GM12872 (cell line): ENCODE measurements around the gene TACC3.

ENCODE experiments used
- TF ChIP-seq, protein P1 (sequence below): IDR thresholded peaks from 3 replicates; pipeline ENCODE4 v1.5.1; 2011; ENCODE audit warnings: low read depth, mild to moderate bottlenecking, low read length, moderate library complexity; ENCODE audit not compliant: insufficient read depth

TACC3 gene

DNA sequence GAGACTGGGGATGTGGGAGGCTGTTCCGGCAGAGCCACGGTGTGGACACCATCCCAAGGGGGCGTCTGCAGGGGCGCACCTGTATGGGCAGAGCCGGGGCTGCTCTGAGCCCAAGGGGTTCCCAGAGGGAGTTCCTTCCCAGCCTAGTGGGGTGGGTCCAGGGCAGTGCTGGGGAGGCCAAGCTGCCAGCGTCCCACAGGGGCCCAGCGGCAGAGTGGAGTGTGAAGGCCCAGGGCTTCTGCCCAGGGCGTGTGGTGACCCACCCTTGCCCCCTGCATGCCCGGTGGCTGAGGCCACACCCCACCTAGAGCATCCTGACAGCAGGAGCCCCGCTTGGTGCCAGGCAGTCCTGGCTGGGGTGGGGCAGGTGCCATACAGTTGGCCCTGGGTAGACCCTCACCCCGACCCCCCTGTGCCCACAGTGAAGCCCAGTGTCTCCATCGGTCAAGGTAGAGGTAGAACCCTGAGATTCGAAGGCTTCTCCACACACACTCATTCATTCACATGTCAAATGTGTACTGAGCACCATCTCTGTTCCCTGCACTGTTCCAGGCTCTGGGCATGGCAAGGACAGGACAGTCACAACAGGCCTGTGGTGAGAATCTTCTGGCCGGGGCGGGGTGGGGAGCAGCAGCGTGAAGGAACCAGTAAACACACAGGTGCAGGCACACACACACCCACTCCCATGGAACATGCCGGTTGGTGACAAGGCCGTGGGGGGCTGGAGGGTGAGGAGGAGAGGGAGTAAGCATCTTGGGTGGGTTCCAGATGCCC, 29.2 kb downstream of the TACC3 start:
- TF ChIP-seq, protein P1, sequence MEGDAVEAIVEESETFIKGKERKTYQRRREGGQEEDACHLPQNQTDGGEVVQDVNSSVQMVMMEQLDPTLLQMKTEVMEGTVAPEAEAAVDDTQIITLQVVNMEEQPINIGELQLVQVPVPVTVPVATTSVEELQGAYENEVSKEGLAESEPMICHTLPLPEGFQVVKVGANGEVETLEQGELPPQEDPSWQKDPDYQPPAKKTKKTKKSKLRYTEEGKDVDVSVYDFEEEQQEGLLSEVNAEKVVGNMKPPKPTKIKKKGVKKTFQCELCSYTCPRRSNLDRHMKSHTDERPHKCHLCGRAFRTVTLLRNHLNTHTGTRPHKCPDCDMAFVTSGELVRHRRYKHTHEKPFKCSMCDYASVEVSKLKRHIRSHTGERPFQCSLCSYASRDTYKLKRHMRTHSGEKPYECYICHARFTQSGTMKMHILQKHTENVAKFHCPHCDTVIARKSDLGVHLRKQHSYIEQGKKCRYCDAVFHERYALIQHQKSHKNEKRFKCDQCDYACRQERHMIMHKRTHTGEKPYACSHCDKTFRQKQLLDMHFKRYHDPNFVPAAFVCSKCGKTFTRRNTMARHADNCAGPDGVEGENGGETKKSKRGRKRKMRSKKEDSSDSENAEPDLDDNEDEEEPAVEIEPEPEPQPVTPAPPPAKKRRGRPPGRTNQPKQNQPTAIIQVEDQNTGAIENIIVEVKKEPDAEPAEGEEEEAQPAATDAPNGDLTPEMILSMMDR, result no peak

DNA sequence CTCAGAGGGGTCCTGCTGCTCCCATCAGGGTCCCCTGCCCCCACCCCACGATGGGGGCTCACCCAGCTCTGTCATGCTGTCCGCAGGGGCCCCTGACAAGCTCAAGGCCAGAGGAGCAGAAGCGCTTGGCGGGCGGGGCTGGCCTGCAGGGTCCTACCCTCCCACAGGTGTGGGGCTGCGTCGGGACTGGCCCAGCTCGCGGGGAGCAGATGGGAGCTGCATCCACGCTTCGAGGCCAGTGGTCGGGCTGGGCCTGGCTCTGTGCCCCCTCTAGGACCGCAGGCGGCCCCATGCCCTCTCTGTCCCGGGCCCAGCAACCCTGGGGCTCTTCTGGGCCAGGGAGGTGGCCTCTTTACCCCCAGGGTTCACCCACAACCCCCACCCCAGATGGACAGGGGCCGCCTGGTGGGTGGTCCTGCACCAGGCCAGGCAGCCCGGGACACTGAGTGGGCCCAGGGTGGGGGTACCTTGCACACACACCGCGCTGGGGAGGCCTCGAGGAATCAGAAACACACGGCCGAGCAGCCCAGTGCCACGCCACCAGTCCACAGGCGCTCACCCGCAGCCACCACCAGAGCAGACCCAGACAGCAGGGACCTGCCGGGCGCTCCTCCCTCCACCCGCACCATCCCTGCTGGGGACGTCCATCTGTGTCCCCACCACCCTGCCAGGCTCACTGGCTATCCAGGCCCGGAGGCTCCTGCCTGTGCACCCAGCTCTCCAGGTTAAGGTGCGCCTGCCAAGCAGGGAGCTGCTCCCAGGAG, 30.0 kb downstream of the TACC3 start:
- TF ChIP-seq, protein P1, result no peak

DNA sequence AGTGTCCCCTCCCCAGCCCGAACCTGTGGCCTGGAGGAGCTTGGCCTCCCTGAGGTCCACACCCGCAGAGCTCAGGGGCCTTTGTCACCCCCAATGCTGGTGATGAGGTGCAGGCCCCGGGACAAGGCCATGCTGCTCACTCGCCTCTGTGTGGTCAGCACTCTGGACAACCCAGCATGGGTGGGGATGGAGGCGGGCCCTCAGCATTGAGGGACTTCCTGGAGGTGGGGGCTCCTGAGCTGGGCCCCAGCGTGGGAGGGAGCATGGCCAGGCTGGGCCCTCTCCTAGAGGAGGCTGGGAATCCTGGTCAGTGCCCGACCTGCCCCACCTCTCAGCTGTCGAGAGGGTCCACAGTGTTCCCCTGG, 30.6 kb downstream of the TACC3 start:
- TF ChIP-seq, protein P1, result no peak

DNA sequence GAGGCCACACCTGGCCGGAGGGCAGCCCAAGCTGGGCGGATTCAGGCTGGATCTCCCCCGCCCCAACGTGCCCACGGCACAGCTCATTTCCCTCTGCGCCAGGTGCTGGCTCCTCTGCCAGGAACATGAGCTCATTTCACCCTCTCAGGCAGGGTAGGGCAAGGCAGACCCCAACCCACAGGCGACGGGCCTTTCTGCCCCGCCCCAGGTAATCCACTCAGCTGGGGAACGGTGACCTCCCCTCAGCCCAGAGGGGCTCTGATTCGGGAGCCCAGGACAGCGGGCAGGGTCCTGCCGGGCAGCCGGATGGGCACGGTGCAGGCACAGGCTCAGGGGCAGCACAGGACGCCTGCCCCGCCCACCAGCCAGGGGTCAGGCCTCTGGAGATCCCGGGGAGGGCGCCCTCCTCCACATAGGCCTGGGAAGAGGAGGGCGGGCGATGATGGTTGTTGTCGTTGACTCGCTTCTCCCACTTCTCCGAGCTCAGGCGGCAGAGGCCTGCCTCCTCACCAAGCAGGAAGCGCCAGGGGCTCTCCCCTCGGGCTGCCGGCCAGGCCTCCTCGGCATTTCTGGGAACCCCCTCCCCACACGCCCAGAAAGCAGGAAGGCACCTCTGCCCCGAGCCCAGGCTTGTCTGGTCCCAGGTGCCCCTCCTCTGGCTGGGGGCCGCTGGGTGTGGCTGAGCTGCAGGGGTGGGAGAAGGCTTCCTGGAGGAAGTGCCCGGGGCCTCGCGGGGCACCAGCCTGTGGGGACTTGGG, 31.1 kb downstream of the TACC3 start:
- TF ChIP-seq, protein P1, result no peak

DNA sequence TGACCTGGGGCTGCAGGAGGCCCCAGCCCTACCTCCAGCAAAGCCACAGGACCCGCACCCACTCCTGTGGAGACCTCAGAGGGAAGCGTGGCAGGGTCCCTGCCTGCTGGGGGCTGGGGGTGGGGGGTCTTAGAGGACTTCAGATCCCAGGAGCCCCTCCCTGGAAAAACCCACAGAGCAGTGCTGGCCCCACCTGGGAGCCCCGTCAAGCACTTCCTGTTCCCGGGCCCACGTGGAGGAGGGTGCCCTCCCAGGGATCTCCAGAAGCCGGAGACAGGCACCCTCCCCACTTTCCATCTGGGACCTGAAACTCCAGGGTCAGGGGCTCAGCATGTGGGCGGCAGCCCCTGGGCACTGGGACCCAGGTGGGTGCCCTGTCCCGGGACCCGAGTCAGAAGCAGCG, 32.0 kb downstream of the TACC3 start:
- TF ChIP-seq, protein P1, result no peak

DNA sequence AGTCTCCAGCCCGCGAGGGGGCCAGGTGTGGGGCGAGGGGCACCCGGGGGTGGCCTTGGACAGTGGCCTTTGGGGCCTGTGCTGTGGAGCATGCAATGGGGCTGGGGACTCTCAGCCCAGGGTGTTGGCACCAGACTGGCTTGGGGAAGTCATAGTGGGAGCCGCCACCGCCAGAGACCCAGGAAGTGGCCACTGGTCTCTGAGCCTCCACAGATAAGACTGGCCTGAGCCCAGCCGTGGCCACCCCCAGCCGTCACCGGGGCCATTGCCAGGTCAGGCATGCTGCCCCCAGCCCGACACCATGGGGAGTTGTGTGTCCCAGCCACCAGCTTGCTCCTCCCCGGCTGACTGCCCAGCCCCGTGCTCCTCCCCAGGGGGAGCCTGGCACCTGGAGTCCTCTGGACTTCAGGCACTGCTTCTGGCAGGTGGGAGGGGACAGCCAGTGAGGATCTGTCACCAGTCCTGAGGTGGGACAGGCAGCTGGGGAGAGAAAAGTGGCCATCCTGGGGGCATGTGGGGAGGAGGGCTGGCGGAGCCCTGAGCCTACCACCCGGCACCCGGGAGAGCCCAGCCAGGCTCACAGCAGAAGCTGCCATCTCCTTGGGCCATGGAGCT, 32.5 kb downstream of the TACC3 start:
- TF ChIP-seq, protein P1, result no peak

DNA sequence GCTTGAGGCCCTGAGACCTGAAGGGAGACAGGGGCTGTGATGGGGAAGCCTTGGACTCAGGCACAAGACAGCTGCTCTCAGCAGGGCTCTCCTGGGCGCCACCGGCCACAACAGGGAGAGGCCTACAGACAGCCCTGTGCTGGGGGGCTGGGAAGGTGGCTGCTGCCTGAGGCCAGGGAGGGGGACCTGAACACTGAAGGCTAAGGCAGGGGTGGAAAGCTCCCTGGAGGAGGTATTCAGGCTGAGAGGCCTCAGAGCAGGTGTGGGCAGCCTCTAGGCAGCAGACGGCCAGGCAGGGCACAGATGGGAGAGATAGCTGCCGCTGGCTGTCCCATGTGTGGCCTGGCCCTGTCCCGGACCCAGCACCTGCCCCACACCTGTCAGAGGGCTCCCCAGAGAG, 33.0 kb downstream of the TACC3 start:
- TF ChIP-seq, protein P1, result no peak
